Measurements from ENCODE around the gene LAMB2. TPM values are rescaled to one million over a fixed set of nuclear protein-coding genes. Genes with fewer than 3 reads are reported as not detected.
A peak's percentile ranks its signal among the peaks of the same experiment; 100 is the strongest.

LAMB2 gene
- total RNA-seq, 2 donors from 2014 or later: 299 to 503 TPM

DNA sequence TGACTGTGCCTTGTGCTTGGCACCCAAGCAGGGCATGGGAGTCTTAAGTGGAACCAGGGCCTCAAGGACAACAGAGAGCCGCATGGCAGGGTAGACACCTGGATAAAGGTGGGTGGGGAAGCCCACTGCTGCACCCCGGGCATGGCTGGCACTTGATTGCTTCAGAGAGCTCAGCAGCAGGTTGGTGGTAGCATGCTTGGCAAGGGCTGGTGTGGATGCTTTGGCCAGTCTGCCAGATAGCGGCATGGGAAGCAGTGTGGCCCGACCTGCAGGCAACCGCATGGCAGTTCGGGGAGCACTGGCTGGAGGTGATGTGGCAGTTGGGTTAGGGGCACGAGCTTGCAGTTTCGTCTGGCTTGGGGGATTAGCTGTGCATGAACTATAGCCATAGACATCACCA, 30.8 kb upstream of the LAMB2 start:
- DNase-seq (ENCODE audit: low spot score): no peak
- intact Hi-C loops (cut with DNase I): loop anchor here in 1 of 2 donors (10.0 kb wide), 2 partner anchors 301 to 489 kb away; no protein-coding TSS in a partner anchor

DNA sequence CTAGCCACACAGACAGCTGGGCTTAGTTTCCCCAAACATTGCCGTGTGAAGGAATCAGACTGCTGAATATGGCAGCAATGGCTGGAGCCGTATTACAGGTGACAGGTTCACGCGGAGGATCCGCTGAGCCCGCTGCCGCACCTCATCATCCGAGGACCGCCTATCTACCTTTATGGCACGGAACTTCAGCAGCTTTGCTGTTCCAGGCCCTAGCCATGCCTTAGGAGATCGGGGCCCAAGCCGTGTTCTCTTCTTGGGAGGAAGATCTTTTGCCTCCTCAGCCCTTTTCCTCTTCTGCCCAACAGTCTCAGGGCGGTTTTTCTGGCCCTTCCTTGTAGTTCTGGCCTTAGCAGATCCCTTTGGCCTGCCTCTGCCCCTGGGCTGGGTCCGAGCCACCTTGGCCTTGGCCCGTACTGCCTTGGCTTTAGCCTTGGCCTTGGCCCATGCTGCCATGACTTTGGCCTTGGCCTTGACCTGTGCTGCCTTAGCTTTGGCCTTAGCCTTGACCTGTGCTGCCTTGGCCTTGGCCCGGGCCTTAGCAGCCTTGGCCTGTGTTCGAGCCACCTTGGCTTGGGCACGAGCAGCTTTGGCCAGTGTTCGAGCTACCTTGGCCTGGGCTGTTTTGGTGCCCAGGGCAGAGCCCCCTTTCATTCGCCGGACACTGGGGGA, 30.0 kb upstream of the LAMB2 start:
- no peak for DNase-seq (ENCODE audit: low spot score)
- intact Hi-C loops (cut with DNase I): loop anchor here in 1 of 2 donors (10.0 kb wide), 2 partner anchors 302 to 488 kb away; no protein-coding TSS in a partner anchor

DNA sequence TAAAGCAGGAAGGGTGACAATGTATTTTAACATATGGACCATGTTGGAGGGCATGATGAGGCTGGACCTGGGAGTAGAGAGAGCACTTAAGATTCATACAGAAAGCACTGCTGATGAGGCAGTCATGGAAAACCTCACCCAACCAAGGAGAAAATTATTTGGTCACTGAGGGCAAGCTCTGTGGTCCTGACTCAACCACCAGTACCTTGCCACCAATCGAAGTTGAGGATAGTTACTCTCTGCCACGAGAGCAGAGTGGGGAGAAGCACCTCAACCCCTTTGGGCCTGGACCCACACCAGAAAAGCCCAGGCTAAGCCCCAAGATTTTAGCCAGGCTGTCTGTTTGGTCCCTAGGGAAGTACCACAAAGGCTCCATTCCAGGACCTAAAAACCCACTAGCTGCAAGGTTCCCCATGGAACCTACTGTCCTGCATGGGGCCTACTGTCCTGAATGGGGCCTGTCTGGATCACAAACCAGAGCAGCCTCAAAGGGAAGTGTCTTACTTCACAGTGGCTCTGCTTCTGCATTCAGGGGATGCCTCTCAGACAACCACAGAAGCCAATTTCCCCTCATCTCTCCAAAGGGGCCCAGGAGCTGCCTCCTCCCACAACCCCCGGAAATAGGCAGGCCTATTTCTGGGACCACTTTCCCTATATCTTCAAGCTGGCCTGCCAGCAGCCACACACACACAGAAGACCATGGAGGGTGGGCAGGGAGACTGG, 29.1 kb upstream of the LAMB2 start:
- intact Hi-C loops (cut with DNase I): loop anchor here in 1 of 2 donors (10.0 kb wide), 2 partner anchors 303 to 487 kb away; no protein-coding TSS in a partner anchor
- no peak for DNase-seq (ENCODE audit: low spot score)

DNA sequence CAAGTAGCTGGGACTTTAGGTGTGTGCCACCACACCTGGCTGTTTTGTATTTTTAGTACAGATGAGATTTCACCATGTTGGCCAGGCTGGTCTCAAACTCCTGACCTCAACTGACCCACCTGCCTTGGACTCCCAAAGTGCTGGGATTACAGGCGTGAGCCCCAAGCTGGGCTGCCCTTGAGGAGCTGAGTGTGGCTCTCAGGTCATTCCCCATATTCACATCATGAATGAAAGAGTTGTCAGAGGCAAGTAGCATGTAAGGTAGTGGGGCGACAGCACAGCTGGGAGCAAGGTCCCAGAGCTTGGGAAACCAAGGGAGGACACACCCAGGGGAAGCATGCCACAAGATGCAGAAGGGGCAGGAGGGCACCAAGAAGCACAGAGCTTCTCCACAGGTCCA, 28.3 kb upstream of the LAMB2 start:
- intact Hi-C loops (cut with DNase I): loop anchor here in 1 of 2 donors (10.0 kb wide), 2 partner anchors 304 to 486 kb away; no protein-coding TSS in a partner anchor

DNA sequence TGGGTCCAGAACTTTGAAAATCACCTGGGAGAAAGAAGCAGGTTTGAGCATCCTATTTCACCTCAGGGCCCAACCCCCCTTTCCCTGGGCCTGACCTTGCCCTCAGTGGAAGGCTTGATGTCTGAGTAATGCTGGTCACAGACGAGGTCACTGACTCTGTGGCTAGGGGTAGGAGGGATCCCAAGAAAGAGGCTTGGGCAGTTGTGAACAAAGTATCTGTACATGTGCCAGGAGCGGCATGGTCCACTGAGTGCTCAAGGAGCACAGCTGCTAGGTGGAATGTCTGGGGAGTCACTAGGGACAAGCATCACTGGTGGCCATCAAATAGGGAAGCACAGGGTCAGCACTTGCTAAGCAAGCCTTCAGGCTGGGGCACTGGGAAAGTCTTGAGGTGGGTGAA, 25.9 kb upstream of the LAMB2 start:
- DNase-seq (ENCODE audit: low spot score): no peak
- intact Hi-C loops (cut with DNase I): no loop called here

More for the DNA sequence above, 28.3 kb upstream of the LAMB2 start:
- DNase-seq (ENCODE audit: low spot score): no peak

DNA sequence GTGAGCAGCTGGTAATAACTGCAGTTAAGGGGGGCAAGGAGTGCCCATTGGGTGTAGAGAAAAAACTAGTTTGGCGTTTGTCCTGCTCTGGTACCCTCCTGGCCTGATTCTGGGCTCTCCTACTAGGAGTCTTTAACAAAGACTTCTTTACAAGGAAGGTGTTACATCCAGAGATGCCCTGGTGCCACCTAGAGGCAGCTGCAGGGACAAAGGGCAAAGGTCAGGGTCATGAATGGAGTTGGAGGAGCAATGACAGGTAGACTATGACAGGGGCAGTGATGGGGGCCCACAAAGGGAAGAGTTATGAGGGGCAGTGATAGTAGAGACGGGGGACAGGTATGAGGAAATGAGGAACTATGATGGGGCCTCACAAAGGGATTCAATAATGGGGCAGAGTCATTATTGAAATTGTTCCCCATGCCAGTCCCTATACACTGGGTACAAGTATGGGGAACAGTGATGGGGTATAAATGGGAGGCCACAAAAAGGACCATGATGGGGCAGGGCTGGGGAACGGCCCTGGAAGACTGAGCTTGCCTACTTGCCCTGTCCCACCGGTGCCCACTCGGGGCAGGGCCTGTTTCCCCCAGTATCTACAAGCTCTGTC, 25.4 kb upstream of the LAMB2 start:
- intact Hi-C loops (cut with DNase I): no loop called here
- no peak for DNase-seq (ENCODE audit: low spot score)

DNA sequence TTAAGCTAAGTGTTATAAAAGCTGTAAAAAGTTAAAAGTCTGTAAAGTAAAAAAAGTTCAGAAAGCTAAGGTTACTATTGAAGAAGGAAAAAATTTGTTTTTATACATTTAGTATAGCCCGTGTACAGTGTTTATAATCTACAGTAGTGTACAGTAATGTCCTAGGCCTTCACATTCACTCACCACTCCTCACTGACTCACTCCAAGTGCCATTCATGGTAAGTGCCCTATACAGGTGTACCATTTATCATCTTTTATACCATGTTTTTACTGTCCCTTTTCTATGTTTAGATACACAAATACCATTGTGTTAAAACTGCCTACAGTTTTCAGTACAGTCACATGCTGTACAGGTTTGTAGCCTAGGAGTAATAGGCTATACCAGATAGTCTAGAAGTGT, 24.4 kb upstream of the LAMB2 start:
- DNase-seq (ENCODE audit: low spot score): no peak
- intact Hi-C loops (cut with DNase I): no loop called here

DNA sequence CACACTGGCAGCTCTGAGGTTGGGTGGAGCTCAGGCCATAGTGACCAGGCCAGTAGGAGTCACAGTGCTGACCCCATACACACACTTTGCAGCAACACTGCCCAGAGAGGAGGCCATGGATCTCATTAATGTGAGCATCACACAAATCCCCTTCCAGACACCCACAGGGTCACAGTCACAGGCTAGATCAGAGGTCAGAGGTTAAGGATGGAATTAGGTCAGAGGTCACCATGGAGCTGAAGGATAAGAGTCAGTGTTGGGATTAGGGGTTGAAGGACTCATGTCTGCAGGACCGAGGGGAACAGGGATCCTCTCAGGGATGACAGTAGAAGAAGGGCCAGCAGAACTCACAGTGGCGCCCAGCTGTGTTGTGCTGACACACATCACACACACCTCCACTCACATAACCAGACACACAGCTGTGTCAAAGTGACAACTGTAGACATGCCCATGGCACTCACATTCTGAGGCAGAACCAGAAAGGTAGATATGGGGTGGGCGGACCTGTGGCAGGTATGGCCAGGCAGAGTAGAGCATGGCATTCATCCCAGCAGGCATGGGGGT, 20.6 kb upstream of the LAMB2 start:
- intact Hi-C loops (cut with DNase I): no loop called here
- DNase-seq (ENCODE audit: low spot score): no peak

DNA sequence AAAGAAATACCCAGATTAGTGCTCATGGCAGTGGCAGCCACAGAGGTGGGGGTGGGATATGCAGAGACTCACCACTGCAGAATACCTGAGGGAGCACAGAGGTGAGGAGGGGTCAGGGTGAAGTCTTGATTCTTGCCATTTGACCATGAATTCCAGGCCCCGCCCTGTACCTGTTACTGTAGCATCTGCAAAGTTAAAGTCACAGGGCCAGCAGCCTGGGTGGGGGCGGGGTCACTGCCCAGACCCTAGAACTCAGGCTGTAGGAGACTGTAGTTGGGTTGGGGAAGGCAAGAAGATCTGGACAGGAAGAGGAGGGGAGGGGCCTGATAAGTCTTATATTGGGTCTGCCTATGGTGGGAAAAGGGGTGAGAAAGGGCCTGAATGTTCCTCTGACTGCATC, 18.8 kb upstream of the LAMB2 start:
- intact Hi-C loops (cut with DNase I): no loop called here
- no peak for DNase-seq (ENCODE audit: low spot score)

DNA sequence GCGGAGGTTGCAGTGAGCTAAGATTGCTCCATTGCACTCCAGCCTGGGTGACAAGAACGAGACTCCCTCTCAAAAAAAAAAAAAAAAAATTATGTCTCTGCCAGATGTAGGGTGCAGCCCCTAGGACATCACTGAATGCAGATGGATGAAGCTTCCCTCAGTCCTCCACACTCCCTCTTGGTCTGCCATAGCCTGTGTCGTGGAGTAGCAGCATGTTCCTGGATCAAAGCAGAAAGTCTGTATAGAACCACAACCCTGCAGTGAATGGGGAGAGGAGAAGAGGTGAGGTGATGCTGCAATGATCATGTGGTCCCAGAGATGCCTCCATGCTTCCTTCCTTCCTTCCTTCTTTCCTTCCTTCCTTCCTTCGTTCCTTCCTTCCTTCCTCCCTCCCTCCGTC, 15.3 kb upstream of the LAMB2 start:
- intact Hi-C loops (cut with DNase I): no loop called here
- no peak for DNase-seq (ENCODE audit: low spot score)

DNA sequence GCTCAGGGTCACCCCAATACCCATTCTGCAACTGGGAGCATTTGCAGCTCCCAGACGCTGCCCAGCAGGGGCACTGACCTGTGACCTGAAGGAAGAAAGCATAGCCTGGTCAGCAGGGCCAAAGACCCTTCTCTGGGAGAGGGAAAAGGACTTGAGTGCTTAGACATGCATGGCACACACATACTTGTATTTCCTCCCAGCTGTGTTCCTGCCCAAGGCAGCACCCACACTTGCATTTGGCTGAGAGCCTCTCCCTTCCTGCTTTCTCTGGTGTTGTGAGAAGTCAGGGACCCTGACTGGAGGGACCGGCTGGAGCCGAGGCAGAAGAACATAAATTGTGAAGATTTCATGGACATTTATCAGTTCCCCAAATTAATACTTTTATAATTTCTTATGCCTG, 7.2 kb upstream of the LAMB2 start:
- intact Hi-C loops (cut with DNase I): no loop called here

DNA sequence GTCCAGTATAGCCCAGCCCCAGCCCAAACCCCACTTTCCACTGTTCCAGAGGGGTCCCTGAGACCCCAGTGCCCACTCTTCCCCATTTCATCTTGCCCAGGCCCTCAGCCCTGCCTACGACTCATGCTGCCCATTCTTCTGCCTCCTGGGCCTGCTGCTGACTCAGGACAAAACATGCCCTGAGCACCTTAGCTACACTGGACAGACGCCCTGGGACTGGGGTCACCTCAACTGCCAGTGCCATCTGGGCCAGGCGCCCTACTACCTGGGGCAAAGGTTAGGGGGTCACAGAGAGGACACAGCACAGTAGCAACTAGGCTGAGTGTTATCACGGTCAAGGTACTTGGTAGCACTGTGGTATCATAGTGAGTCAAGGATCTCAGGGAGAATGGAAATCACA, 2.6 kb upstream of the LAMB2 start:
- DNase-seq (ENCODE audit: low spot score): no peak
- intact Hi-C loops (cut with DNase I): no loop called here

More for the DNA sequence above, 7.2 kb upstream of the LAMB2 start:
- no peak for DNase-seq (ENCODE audit: low spot score)

DNA sequence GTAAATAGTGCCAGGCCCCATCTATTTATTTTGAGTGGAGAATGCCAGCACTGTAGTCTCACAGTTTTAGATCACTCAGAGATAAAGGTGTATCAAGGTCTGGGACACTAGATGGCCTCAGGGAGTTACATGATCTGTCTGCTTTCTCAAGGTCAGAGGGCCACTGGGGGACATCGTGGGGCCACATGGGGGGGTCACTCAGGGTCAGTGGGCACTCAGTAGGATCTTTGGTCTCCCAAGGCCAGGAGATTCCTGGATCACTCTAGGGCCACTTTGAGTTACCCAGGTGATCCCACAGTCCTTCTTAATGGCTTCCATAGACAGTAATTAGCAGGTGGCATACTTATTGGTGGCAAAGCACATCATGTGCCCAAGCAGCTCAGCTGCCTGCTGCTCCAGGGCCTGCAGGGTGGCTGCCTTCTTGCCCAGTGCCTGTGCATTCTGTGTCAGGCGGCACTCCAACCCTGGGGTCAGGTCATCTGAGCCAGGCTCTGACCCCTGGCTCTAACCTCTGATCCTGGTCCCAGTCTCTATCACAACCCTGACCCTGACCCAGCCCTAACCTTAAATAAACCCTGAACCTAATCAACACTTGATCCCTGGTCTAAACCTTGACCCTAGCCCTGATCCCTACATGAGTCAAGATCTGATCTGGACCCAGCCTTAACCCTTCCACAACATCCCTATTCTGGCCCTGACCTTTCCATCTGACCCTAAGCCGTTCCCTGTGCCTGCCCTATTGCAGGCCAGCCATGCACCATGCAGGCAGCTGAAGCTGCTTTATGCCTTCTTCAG, 1.8 kb upstream of the LAMB2 start:
- intact Hi-C loops (cut with DNase I): no loop called here
- no peak for DNase-seq (ENCODE audit: low spot score)

DNA sequence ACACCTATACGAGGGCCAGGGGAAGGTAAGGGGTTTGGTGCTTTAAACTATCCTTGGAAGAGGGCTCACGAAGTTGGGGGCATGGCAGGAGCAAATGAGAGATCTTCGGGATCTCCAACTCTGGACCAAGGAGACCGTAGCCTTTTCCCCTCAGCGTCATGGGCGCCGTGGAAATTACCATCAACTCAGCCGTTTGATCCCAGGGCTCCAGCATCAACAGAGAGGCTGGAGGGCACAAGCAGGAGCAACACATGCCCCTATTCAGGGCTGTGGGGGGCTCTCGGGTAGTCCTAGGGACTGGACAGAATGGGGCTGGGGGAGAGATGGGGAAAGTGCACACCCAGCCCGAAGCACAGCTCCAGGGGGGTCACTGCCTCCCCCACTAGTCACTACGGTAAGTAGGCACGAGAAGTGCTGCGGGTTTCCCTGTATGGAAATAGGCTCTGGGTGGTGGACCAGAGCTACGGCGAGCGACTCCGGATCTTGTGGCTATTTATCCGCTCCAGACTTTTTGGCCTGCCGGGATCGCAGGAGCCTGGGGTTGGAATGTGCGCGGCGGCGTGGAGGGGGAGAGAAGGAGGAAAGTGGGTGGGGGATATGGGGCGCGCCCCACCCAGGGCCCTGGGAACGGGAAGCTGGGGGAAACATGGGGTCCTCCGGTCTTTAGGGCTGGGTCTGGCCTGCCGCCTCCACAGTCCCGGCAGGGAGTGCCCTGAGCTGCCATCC, 539 bp upstream of the LAMB2 start:
- intact Hi-C loops (cut with DNase I): no loop called here
- peak; percentile 93 for DNase-seq (ENCODE audit: low spot score)

DNA sequence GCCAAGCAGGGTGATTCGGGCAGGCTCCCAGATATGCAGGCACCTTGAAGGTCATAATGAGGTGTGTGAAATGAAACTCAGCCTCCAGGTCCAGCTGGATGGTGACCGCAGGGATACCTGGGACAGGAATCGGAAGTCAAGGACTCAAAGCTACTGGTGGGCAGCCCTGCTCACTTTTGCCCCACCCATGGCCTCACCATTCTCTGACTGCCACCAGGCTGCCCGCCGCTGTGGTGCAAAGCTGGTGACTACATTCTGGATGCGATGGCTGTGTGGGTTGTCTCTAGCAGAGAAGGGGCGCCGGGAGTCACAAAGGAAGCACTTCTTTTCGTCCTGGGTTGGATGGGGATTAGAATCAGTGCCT, 795 bp downstream of the LAMB2 start:
- intact Hi-C loops (cut with DNase I): no loop called here
- DNase-seq (ENCODE audit: low spot score): no peak

DNA sequence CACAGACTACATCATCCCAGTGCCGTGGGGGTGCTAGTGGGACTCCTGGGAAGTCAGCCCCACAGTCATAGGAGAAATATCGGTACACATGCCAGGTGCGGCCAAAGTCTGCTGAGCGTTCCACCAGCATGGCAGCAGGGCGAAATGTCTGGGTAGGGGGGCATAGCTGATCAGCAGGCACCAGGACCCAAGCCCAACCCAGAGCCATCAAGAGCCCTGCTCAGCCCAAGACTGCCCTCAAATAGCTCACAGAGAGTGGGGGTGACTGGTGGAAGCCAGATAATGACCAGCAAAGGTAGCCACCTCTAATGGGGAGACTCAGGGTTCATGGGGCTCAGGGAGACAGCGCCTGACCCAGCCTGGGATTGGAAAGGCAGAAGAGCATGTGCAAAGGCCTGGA, 1.3 kb downstream of the LAMB2 start:
- no peak for DNase-seq (ENCODE audit: low spot score)
- intact Hi-C loops (cut with DNase I): no loop called here

DNA sequence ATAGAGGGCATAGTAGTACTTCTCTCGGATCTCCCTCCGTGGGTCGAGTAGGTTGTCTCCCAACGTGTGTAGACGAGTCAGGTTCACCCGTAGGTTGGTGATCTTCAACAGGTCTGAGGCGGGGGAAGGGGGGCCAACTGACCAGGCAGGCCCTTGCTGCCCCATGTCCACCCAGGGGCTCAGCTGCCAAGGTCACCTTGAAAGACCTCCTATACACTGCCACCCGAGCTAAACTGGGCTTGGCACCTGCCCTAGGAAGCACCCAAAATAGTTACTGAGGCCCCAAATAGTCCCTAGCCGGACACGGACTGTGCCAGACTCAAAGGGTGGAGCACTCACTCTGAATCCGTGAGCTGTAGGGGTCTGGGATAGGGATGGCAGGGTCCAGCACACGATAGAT, 1.8 kb downstream of the LAMB2 start:
- intact Hi-C loops (cut with DNase I): no loop called here
- no peak for DNase-seq (ENCODE audit: low spot score)

DNA sequence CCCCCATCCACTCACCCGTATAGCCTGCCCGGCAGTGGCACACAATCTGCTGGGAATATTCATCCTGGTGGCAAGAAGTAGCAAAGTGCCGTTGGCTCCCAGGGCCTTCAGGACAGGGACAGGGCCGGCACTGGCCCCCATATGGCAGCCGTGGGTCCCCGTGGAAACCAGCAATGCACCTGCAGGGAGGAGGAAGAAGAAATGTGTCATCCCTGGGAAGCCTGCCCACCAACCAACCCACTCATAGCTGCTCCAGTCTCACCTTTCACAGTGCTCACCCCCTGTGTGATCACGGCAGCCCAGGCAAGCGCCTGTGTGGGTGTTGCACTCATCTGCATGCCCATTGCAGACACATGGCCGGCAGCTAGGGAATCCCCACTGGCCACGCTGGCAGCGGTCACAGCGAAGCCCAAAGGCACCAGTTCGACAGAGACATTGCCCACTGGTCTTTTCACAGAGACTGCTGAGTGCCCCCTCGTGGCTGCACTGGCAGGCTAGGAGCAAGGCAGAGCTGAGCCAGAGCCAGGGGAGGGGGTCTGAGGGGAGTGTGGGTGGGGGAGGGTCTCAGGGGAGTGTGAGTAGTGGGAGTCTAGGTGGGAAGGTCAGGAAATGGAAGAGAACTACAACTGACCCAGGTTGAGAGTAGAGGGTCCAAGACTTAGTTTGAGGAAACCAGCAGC, 7.7 kb downstream of the LAMB2 start:
- intact Hi-C loops (cut with DNase I): no loop called here
- DNase-seq (ENCODE audit: low spot score): no peak

All from posterior vena cava (tissue), 2 donors.